KOPT-K1 (cell line): ENCODE data around the gene ADAT1.

Experiments
- H3K27ac ChIP-seq: fragments of 200-600 bp; sonication (generic); 2 replicates; pipeline ENCODE4 v1.5.1; 2016; ENCODE audit warnings: antibody characterized with exemption, mild to moderate bottlenecking, low read depth, low read length; ENCODE audit not compliant: poor library complexity, severe bottlenecking
- H3K36me3 ChIP-seq: fragments of 200-600 bp; sonication (generic); 2 replicates; pipeline ENCODE4 v1.5.1; 2017; ENCODE audit warnings: antibody characterized with exemption, mild to moderate bottlenecking, low read length, moderate library complexity; ENCODE audit not compliant: insufficient read depth
- H3K9me3 ChIP-seq: fragments of 200-600 bp; sonication (generic); 2 replicates; pipeline ENCODE4 v1.5.1; 2017; ENCODE audit warnings: antibody characterized with exemption, low read length, mild to moderate bottlenecking; ENCODE audit not compliant: insufficient read depth, poor library complexity, severe bottlenecking

ADAT1 gene

GRCh38 chr16:75629132-75629531 is 6.1 kb upstream of the ADAT1 start:
- H3K9me3 ChIP-seq: no peaks in the 10 kb centered on the region
- peak overlapping the region; percentile 56 for H3K27ac ChIP-seq
- H3K36me3 ChIP-seq: peaks cover 98% of the 10 kb centered on the region

- H3K9me3 ChIP-seq: no peaks in the 10 kb centered on the region
- H3K36me3 ChIP-seq: peaks cover 90% of the 10 kb centered on the region
- peak overlapping the region; percentile 56 for H3K27ac ChIP-seq
Measured at GRCh38 chr16:75628351-75628750, 5.3 kb upstream of the ADAT1 start.

- Histone ChIP-seq H3K36me3 (peaks cover 85% of the 10 kb centered on the region), H3K9me3 (no peaks in the 10 kb centered on the region), H3K27ac (peak overlapping the region; percentile 56)
Measured at GRCh38 chr16:75627851-75628250, 4.8 kb upstream of the ADAT1 start.

- H3K36me3 ChIP-seq: peaks cover 75% of the 10 kb centered on the region
- peak overlapping the region; percentile 56 for H3K27ac ChIP-seq
- no peaks in the 10 kb centered on the region for H3K9me3 ChIP-seq
Measured at GRCh38 chr16:75626806-75627205, 3.7 kb upstream of the ADAT1 start.

- no peak overlapping the region for H3K27ac ChIP-seq
- H3K36me3 ChIP-seq: peaks cover 64% of the 10 kb centered on the region
- no peaks in the 10 kb centered on the region for H3K9me3 ChIP-seq
Measured at GRCh38 chr16:75624921-75625334, 1.8 kb upstream of the ADAT1 start.

- Histone ChIP-seq H3K9me3 (no peaks in the 10 kb centered on the region), H3K36me3 (peaks cover 64% of the 10 kb centered on the region), H3K27ac (no peak overlapping the region)
Measured at GRCh38 chr16:75621170-75621477, 2.0 kb downstream of the ADAT1 start.

- H3K9me3 ChIP-seq: no peaks in the 10 kb centered on the region
- no peak overlapping the region for H3K27ac ChIP-seq
- H3K36me3 ChIP-seq: peaks cover 64% of the 10 kb centered on the region
Measured at GRCh38 chr16:75620326-75621169, 2.5 kb downstream of the ADAT1 start.

- H3K9me3 ChIP-seq: no peaks in the 10 kb centered on the region
- peaks cover 70% of the 10 kb centered on the region for H3K36me3 ChIP-seq
- H3K27ac ChIP-seq: no peak overlapping the region
Measured at GRCh38 chr16:75618780-75619179, 4.3 kb downstream of the ADAT1 start.

- Histone ChIP-seq H3K36me3 (peaks cover 86% of the 10 kb centered on the region), H3K9me3 (no peaks in the 10 kb centered on the region), H3K27ac (no peak overlapping the region)
Measured at GRCh38 chr16:75617121-75617520, 6.0 kb downstream of the ADAT1 start.

GRCh38 chr16:75616521-75617010 is 6.5 kb downstream of the ADAT1 start:
- Histone ChIP-seq H3K27ac (no peak overlapping the region), H3K9me3 (no peaks in the 10 kb centered on the region), H3K36me3 (peaks cover 92% of the 10 kb centered on the region)

GRCh38 chr16:75615619-75616018 is 7.5 kb downstream of the ADAT1 start:
- Histone ChIP-seq H3K36me3 (peaks cover 100% of the 10 kb centered on the region), H3K9me3 (no peaks in the 10 kb centered on the region), H3K27ac (no peak overlapping the region)

- peaks cover 100% of the 10 kb centered on the region for H3K36me3 ChIP-seq
- H3K27ac ChIP-seq: no peak overlapping the region
- H3K9me3 ChIP-seq: no peaks in the 10 kb centered on the region
Measured at GRCh38 chr16:75614066-75614897, 8.8 kb downstream of the ADAT1 start.

GRCh38 chr16:75606507-75606906 is 16.6 kb downstream of the ADAT1 start:
- Histone ChIP-seq H3K36me3 (peaks cover 83% of the 10 kb centered on the region), H3K27ac (no peak overlapping the region), H3K9me3 (peaks cover 14% of the 10 kb centered on the region)

- Histone ChIP-seq H3K9me3 (peaks cover 14% of the 10 kb centered on the region), H3K27ac (no peak overlapping the region), H3K36me3 (peaks cover 80% of the 10 kb centered on the region)
Measured at GRCh38 chr16:75603241-75603640, 19.8 kb downstream of the ADAT1 start.

- Histone ChIP-seq H3K9me3 (peaks cover 14% of the 10 kb centered on the region), H3K27ac (no peak overlapping the region), H3K36me3 (peaks cover 75% of the 10 kb centered on the region)
Measured at GRCh38 chr16:75599452-75600277, 23.4 kb downstream of the ADAT1 start.
